RWPE2 (cell line): Measurements from ENCODE around the gene PRPH.
"Not testable (repeated sequence)": the region's sequence is repeated elsewhere in the genome, so short reads cannot be mapped to it uniquely, and the experiment has no call there.

Source experiments
- ATAC-seq: fragments of 200-7000 bp; cut with Tn5 transposase; 3 replicates; pipeline ENCODE4 v1.9.1; 2021; ENCODE audit warnings: low read depth
- DNase-seq: peaks from one replicate; pipeline ENCODE4 v3.0.0-alpha.2; 2020; ENCODE audit warnings: low spot score
- H3K27ac ChIP-seq: fragments of 450-650 bp; 2 replicates; pipeline ENCODE4 v1.5.1; 2017; ENCODE audit warnings: mild to moderate bottlenecking; ENCODE audit not compliant: poor library complexity, severe bottlenecking
- H3K27me3 ChIP-seq: fragments of 250-450 bp; sonication (Bioruptor Pico); 2 replicates; pipeline ENCODE4 v1.5.1; 2021; ENCODE audit warnings: mild to moderate bottlenecking, moderate library complexity; ENCODE audit not compliant: insufficient read depth, poor library complexity, severe bottlenecking
- H3K36me3 ChIP-seq: fragments of 250-450 bp; sonication (Bioruptor Pico); 2 replicates; pipeline ENCODE4 v1.5.1; 2020; ENCODE audit warnings: low read depth, mild to moderate bottlenecking, moderate library complexity
- H3K4me1 ChIP-seq: fragments of 250-450 bp; sonication (Bioruptor Pico); 2 replicates; pipeline ENCODE4 v1.5.1; 2021; ENCODE audit warnings: mild to moderate bottlenecking, moderate library complexity; ENCODE audit not compliant: insufficient read depth, poor library complexity, severe bottlenecking
- H3K4me3 ChIP-seq: fragments of 250-450 bp; sonication (Bioruptor Pico); 2 replicates; pipeline ENCODE4 v1.5.1; 2021; ENCODE audit warnings: mild to moderate bottlenecking, moderate library complexity; ENCODE audit not compliant: severe bottlenecking
- H3K9me3 ChIP-seq: fragments of 250-450 bp; sonication (Bioruptor Pico); 2 replicates; pipeline ENCODE4 v1.5.1; 2021; ENCODE audit warnings: mild to moderate bottlenecking, moderate library complexity; ENCODE audit not compliant: severe bottlenecking
- TF ChIP-seq, protein P1 (sequence below): fragments of 450-650 bp; IDR thresholded peaks from one replicate; pipeline ENCODE4 v1.5.1; 2017; ENCODE audit warnings: mild to moderate bottlenecking, moderate library complexity; ENCODE audit not compliant: poor library complexity, severe bottlenecking

PRPH gene

DNA sequence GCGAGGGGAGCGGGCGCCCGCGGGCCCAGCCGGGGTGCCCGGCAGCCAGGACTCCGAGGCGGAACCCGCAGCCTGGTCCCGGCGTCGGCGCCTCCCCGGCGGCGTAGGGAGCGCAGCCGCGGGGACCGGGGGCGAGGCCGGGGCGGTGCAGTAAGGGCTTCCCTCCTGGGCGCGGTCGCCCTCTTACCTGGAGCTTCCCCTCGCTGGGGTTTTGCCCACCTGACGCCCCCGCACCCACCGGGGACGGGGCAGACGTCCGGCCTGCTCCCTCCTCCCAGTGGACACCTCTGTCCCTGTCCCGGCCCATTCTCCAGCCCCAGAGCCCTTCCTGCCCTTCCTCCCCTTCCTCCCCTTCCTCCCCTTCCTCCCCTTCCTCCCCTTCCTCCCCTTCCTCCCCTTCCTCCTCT, 30.5 kb upstream of the PRPH start:
- peak overlapping the region; percentile 94 for H3K4me3 ChIP-seq
- H3K27me3 ChIP-seq: no peaks in the 10 kb centered on the region
- ATAC-seq: peak; percentile 15
- TF ChIP-seq, protein P1, sequence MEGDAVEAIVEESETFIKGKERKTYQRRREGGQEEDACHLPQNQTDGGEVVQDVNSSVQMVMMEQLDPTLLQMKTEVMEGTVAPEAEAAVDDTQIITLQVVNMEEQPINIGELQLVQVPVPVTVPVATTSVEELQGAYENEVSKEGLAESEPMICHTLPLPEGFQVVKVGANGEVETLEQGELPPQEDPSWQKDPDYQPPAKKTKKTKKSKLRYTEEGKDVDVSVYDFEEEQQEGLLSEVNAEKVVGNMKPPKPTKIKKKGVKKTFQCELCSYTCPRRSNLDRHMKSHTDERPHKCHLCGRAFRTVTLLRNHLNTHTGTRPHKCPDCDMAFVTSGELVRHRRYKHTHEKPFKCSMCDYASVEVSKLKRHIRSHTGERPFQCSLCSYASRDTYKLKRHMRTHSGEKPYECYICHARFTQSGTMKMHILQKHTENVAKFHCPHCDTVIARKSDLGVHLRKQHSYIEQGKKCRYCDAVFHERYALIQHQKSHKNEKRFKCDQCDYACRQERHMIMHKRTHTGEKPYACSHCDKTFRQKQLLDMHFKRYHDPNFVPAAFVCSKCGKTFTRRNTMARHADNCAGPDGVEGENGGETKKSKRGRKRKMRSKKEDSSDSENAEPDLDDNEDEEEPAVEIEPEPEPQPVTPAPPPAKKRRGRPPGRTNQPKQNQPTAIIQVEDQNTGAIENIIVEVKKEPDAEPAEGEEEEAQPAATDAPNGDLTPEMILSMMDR: no peak
- DNase-seq: no peak
- H3K4me1 ChIP-seq: peaks cover 40% of the 10 kb centered on the region
- peaks cover 41% of the 10 kb centered on the region for H3K36me3 ChIP-seq
- peak overlapping the region; percentile 96 for H3K27ac ChIP-seq
- H3K9me3 ChIP-seq: no peaks in the 10 kb centered on the region

DNA sequence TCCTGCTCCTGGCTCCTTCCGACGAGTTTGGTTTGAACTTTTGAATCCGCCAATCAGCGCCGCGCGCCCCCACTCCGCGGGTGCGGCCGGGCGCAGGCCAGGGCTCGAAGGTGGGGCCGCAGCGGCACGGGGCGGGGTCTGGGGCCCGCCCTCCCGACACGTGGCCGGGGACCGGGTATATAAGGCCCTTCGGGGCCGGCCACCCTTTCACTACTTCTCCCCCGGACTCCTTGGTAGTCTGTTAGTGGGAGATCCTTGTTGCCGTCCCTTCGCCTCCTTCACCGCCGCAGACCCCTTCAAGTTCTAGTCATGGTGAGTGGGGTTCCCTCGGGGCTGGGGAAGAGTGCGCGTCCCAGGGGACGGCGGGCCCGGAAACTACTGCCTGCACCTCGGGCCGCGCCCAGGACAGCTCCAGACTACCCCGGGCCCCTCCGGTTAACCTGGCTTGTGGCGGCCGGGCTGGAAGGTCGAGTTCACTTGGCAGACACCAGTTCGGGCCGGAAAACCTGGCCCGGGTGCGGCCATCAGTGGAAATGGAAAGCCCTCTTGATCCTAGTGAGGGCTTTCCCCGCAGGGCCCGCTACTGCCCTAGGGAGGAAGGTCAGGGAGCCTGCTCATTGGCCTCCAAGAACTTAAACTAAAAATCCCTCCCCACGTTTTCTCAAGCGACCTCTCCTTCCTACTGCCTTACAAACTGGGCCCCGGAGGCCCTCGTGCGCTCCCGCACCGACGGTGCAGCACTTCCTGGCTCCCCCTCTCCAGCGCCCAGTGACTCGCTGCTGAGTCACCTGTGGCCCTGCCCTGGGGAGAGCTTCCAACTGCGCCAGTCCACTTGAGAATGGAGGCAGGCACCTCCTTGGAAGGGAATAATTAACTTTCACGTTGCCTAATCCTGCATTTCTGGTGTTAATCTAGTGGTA, 29.8 kb upstream of the PRPH start, which contains the start of gene TUBA1C:
TUBA1C (plus strand) TSS at position 210 of the 920 bp plus-strand sequence; CDS start at position 310, 100 bp downstream.
- ATAC-seq (peak; percentile 67), DNase-seq (peak; percentile 93)
- Histone ChIP-seq H3K27me3 (no peaks in the 10 kb centered on the region), H3K9me3 (no peaks in the 10 kb centered on the region), H3K4me3 (peak within 1 kb of the TSS; percentile 94), H3K4me1 (peaks cover 33% of the 10 kb centered on the region), H3K27ac (peak within 1 kb of the TSS; percentile 96), H3K36me3 (peaks cover 48% of the 10 kb centered on the region)
- TF ChIP-seq, protein P1: no peak

DNA sequence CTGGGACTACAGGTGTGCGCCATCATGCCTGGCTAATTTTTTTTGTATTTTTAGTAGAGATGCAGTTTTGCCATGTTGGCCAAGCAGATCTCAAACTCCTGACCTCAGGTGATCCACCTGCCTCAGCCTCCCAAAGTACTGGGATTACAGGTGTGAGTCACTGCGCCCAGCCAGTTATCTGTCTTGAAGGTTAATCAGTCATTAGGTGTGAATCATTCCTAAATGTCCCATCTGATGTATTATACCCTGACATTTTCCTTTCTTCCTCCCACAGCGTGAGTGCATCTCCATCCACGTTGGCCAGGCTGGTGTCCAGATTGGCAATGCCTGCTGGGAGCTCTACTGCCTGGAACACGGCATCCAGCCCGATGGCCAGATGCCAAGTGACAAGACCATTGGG, 25.8 kb upstream of the PRPH start:
- not testable (repeated sequence) for H3K27me3 ChIP-seq, H3K9me3 ChIP-seq, DNase-seq
- Histone ChIP-seq H3K36me3 (peaks cover 82% of the 10 kb centered on the region), H3K4me1 (peaks cover 10% of the 10 kb centered on the region), H3K4me3 (peak overlapping the region; percentile 8), H3K27ac (peak overlapping the region; percentile 96)
- ATAC-seq: peak; percentile 3; the same call in 1 of the 3 replicates

DNA sequence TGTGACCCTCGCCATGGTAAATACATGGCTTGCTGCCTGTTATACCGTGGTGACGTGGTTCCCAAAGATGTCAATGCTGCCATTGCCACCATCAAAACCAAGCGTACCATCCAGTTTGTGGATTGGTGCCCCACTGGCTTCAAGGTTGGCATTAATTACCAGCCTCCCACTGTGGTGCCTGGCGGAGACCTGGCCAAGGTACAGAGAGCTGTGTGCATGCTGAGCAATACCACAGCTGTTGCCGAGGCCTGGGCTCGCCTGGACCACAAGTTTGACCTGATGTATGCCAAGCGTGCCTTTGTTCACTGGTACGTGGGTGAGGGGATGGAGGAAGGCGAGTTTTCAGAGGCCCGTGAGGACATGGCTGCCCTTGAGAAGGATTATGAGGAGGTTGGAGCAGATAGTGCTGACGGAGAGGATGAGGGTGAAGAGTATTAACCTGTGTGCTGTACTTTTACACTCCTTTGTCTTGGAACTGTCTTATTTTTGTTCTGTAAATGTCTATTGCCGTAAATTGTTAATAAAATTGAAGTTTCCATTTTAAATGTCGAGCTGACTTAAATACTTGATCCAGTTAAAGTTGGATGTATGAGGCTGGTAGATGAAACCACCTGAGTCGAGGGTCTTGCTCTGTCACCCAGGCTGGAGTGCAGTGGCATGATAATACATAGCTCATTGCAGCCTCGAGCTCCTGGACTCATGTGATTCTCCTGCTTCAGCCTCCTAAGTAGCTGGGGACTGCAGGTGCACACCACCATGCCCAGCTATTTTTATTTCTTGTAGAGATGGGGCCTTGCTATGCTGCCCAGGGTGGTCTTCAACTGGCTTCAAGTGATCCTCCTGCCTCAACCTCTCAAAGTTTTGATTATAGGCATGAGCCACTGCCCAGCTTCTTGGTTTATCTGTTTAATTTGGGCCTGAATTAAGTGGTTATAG, 21.9 kb upstream of the PRPH start:
- Histone ChIP-seq H3K4me1 (peaks cover 7% of the 10 kb centered on the region), H3K4me3 (no peak overlapping the region), H3K27me3 (no peaks in the 10 kb centered on the region), H3K9me3 (no peaks in the 10 kb centered on the region), H3K36me3 (peaks cover 51% of the 10 kb centered on the region), H3K27ac (no peak overlapping the region)
- TF ChIP-seq, protein P1: no peak
- DNase-seq: no peak
- ATAC-seq: no peak
